Amniotic epithelial cell (primary cell): ENCODE data around the gene SPINT3.
"Not testable (repeated sequence)": the region's sequence is repeated elsewhere in the genome, so short reads cannot be mapped to it uniquely, and the experiment has no call there.

Experiments
- DNase-seq: peaks from one replicate; pipeline ENCODE4 v3.0.0-alpha.2; 2010; ENCODE audit warnings: low read depth

Gene SPINT3

GRCh38 chr20:45502561-45502960 lies 12.9 kb downstream of the SPINT3 start:
- DNase-seq = no peak

DNA sequence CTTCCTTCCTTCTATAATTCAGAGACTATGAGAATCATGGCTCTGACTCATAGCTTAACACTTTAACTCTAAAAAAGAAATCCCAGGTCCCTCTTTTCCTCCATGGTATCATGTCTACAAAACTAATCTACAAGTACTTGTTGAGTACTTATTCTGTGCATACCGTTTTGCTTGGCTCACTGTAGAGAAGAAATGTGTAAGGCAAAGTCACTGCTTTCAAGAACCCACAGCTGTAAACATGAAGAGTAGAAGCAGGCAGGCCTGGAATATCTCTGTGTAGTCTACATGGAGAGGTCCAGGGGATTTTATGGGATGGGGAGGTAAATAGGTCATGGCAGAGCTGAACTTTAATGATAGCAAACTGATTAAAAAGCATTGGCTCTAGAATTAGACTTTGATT lies 13.8 kb downstream of the SPINT3 start:
- no peak for DNase-seq

DNA sequence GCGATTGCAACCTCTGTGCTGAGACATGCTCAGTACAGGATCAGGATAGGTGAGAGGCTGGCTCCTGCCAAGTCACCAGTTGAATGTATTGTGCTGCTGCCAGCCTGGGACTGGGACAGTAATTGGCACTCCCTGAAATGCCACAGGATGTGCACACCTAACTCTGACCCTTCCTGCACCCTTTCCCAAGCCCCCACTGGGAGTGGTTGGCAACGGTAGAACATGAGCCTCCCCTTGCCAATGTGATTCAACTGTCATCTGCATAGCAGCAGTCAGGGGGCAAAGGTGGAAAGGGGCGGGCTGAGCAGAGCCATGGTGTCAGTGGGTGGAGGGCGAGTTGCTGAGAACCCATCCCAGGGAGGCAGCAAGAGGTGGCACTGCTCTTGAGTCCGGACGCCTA lies 15.4 kb downstream of the SPINT3 start:
- DNase-seq = no peak

DNA sequence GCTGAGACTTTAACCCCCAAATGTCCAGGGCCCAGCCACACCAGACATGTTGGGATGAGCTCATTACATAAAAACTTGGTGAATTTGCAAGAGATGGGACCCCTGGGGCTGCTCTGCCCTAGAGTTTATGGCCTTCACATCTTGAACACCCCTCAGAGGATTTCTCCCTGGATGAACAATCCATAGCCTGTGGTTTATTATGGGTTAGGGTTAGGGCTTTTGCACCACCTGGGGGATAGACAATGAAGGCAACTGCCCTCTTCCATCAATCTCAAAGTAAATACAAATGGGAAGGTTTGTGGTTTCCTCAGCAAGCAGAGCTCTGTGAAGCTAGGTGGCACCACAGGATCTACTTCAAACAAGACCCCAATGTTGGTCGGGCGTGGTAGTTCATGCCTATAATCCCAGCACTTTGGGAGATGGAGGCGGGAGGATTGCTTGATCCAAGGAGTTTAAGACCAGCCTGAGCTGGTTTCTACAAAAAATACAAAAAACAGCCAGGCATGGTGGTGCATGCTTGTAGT lies 17.4 kb downstream of the SPINT3 start:
- DNase-seq = no peak

DNA sequence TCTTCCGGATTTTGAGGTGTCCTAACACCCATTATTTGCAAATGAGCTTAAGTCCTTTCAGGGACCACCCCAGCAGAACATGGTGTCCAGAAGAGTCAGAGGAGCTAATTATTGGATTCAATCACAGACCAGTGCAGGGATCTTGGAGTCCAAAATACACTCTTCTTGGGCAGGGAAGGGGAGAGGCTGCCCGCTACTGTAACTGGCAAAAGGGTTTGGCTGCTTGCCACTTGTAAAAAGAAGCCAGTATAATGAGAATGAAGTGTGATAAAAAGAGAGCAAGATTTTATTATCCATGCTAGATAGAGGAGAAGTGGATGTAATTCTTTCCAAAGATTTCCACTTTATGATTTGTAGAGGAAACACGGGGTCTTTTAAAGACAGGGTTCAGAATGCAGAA lies 19.3 kb downstream of the SPINT3 start:
- no peak for DNase-seq

GRCh38 chr20:45495501-45495941 lies 19.9 kb downstream of the SPINT3 start:
- DNase-seq = peak; percentile 7

- DNase-seq = peak; percentile 20
These were observed 26.3 kb downstream of the SPINT3 start for GRCh38 chr20:45489083-45489531.

DNA sequence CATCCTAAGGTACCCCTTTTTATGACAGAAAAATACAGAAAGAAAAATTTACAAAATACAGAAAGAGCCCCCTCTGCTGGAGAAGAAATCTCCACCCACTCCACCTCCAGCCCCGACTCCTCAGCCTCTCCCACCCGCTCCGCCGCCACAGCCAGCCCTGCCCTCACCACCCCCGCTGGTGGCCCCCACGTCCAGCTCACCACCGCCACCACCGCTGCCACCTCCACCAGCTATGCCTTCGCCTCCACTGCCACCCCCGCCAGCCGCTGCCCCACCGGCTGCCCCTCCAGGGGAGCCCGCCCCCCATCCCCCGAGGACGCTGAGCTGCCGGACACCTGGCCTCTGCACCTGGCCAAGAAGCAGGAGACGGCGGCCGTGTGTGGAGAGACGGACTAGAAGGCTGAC lies 28.2 kb downstream of the SPINT3 start:
- no peak for DNase-seq

DNA sequence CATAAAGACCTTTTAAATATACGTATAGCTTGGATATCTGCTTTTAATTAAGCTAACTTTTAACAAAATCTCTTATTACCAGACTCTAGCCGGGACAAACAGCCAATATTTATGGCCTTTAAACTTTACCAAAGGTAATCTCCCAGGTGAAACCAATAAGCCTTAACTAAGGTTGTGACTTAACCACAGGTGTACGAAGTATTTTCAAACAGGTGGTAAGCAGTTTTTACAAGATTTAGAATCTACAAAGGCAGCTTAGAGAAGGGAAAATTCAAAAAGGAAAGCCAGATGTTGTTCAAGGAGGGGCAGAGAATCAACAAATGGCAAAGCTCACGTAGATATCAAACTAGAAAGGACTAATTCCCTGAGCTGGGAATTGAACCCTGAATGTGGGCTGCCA lies 30.0 kb downstream of the SPINT3 start:
- DNase-seq = no peak

GRCh38 chr20:45484676-45485075 lies 30.7 kb downstream of the SPINT3 start:
- DNase-seq = no peak

GRCh38 chr20:45479822-45480221 lies 35.6 kb downstream of the SPINT3 start:
- no peak for DNase-seq

GRCh38 chr20:45477530-45478148 lies 37.8 kb downstream of the SPINT3 start:
- DNase-seq = not testable (repeated sequence)

GRCh38 chr20:45472286-45472685 lies 43.1 kb downstream of the SPINT3 start:
- DNase-seq = not testable (repeated sequence)

GRCh38 chr20:45470937-45471336 lies 44.5 kb downstream of the SPINT3 start:
- DNase-seq = no peak

GRCh38 chr20:45470262-45470931 lies 45.0 kb downstream of the SPINT3 start:
- DNase-seq = peak; percentile 8

DNA sequence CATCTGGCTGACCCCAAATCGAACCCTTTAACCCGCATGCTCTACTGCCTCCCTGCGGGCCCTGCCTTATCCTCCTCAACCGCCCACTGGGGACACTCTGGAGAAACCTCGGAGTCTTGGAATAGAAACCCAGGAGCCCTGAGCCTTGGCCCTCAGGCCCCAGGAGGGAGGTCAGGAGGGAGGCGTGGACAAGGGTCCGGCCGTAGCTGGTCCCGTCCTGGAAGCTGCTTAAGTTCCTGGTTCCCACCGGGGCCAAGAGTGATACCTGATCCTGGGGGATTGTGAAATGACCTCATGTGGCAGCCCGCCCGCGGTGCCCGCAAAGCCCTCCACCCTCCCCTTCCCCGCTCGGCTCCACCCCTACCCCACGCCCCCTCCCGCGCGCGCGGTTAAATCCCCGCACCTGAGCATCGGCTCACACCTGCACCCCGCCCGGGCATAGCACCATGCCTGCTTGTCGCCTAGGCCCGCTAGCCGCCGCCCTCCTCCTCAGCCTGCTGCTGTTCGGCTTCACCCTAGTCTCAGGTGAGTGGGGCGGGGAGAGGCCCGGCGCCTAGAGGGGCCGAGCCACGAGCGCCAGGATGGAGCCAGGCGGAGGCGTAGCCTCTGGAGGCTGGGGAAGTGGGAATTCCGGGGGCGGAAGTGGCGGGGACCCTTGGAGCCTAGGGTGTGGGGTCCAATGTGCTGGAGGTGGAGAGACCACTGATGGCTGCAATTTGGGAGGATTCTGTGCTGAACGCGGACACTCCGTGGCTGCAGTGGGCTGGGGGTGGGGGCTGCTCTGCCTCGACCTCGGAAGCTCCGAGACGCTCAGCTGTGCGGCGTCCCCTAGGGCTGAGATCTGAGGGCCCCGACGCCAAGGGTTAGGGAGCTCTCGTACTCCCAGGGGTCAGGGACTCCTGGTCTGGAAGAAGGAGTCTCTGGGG lies 45.8 kb downstream of the SPINT3 start, which contains the start of gene WFDC2:
WFDC2 (plus strand) TSS at position 418 of the 926 bp plus-strand sequence; CDS start at position 447, 29 bp downstream.
- no peak for DNase-seq

DNA sequence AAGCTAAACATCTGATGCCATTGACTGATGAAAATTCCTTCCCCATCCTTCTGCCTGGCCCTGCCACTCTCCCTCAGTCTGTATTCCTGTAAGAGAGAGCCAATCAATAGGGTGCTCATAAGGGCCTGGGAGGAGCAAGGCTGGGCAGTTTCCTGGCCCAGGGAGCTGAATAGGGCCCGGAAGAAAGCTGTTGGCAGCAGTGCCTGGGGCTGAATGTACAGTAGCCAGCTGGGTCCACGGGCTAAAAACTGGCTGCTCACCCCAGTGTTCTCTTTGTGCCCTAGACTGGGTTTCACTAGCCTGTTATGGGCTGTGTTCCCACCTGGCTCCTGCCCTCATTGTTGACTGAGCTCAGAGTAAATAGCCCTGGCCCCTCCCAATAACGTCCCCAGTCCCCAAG lies 47.6 kb downstream of the SPINT3 start:
- no peak for DNase-seq

GRCh38 chr20:45467172-45467571 lies 48.2 kb downstream of the SPINT3 start:
- DNase-seq = no peak

DNA sequence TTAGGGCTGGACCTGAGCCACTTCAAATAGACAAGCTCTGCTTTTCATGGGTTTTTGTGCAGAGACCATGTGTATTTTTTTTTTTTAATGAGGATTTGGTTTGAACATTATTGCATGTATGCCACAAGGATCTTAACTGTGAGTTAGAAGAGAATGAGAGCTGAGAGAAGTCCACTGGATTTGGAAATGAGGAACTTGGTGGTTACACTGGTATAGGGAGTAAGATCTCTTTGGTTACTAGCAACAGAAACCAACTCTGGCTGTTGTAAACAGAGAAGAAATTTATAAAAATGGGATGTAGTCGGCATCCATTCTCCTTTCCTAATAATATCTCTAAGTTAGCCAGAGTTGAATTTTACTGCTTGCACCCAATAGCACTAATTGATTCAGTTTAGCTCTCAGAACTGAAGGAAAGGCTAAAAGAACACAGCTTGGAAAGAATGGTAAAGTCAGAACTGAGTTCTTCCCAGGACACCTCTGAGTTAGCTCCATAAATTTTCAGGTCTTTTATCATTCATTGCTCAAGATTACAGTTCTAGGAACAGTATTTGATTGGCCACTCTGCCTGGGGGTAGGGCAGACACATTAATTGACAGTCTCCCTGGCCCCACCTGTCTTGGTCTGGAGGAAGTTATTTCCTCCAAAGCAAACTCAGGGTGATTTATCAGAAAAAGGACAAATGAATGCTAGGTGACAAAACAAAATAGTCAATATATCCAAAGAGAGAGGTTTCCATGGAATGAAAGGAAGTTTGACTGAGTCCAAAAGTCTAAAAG lies 49.7 kb downstream of the SPINT3 start:
- no peak for DNase-seq

DNA sequence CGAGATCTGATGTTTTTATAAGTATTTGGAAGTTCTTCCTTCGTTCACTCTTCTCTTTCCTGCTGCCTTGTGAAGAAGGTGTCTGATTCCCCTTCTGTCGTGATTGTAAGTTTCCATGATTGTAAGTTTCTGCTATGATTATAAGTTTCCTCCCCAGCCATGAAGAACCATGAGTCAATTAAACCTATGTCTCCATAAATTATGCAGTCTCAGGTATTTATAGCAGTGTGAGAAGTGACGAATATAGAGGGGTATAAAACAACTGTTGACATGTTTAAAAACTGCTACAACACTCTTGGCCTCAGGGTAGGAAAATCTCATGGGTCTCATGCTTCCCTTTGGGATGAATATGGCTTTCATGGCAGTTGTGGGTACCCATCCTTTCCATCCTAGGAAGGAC lies 51.7 kb downstream of the SPINT3 start:
- no peak for DNase-seq

DNA sequence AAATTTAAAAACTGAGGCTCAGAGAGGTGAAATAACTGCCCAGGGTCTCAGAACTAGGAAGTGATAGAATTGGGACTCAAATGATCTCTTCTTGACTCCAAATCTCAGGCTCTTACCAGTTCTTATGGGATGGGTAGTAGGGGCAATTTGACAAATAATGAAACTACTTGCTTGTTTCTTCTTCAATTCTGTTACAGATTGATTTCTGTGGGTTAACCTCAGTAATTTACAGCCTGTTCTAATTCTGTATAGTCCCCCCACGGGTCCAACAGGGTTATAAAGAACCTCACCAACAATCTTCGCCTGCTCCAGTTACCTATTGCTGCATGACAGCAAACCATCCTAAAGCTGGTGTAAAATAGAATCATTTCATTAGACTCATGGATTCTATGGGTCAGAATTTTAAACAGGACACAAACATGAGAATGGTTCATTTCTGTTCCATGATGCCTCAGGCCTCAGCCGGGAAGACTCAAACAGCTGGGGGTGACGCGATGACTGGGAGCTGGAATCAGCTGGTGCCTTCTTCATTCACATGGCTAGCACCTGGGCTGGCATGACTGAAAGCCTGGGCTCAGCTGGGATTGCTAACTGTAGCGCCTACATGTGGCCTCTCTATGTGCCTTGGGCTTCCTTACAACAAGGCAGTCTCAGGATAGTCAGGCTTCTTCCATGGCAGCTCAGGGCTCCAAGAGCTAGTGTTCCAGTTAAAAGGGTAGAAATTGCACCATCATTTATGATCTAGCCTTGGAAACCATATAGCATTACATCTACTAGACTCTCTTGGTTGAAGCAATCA lies 52.5 kb downstream of the SPINT3 start:
- no peak for DNase-seq
